HuH-7 (cell line): ENCODE measurements around the gene VIPR1.
A peak's percentile ranks its signal among the peaks of the same experiment; 100 is the strongest.
"Not testable (repeated sequence)": the region's sequence is repeated elsewhere in the genome, so short reads cannot be mapped to it uniquely, and the experiment has no call there.

ENCODE experiments used
- DNase-seq: peaks from one replicate; pipeline ENCODE4 v3.0.0; 2011; ENCODE audit warnings: low spot score

VIPR1 gene

DNA sequence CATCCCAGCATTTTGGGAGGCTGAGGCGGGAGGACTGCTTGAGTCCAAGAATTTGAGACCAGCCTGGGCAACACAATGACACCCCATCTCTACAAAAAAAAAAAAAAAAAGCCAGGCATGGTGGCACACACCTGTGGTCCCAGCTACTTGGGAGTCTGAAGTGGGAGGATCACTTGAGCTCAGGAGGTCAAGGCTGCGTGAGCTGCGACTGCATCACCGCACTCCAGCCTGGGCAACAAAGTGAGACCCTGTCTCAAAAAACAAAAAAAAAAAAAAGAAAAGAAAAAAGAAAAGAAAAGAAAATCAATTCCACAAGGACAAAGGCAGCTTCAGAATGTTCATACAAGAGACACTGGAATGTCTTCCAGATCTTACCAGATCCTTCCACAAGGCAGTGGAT lies 76.9 kb downstream of the VIPR1 start:
- not testable (repeated sequence) for DNase-seq

DNA sequence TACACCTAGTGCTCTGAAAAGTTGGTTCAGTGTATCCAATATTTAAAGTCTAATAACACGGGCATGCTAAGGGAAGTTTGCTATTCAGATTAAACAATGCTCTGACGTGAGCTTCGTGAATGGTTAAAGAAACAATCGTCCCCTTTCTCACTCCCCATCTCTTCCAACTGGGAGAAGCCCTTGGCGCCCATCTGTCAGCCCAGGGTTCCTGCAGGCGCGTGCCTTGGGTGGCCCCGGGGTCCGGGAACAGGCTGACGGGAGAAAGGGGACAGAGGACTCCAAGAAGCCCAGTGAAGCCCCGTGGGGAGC lies 78.9 kb downstream of the VIPR1 start:
- no peak for DNase-seq

DNA sequence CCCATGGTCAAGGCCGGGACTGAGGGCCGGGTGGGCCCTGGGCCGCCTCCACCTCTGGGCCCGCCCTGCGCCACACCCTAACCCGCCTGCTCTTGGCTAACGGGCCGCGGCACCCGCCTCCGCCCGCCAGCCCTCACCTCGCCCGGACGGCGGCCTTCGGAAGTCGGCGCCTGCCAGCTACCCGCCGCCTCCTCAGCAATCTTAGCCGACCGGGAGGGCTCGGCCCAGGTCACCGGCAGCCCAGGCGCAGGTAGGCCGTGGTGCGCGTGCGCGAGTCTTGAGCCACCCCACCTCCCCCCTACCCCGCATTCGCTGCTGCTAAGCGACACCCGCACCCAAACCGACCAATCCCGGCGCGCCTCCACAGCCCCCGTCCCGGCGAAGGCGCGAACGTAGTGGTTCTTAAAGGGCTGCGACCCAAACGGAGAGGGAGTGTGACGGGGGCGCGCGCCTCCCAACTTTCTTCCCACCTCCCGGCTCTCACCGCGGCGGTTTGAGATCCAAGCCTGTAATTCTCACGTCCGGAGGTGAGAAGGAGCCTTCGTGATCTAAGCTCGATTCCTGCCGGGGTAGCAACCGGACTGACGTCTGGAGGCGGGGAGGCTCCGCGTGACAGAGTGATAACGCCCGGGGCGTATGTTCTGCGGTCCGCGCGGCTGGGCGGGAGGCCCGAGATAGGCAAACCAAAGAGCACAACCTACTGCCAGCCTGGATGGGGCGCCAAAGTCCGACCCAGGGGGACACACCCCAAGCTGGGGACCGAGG lies 79.4 kb downstream of the VIPR1 start, which contains the start of gene SEC22C:
Gene SEC22C (minus strand): TSS at position 259 of the 765 bp plus-strand sequence. CDS start 12,921 bp downstream, outside the sequence.
- peak; percentile 99 for DNase-seq

- no peak for DNase-seq
Observed at GRCh38 chr3:42582474-42583070, 80.1 kb downstream of the VIPR1 start.
